ENCODE results near the gene APOBEC3C.
"Not testable (repeated sequence)": the region's sequence is repeated elsewhere in the genome, so short reads cannot be mapped to it uniquely, and the experiment has no call there.

APOBEC3C gene

GRCh38 chr22:38986629-38987028 is 27.4 kb upstream of the APOBEC3C start:
- Histone ChIP-seq H3K36me3 (ENCODE audit: control insufficient read depth, insufficient read depth, low read length) (peaks cover 11% of the 10 kb centered on the region), H3K9me3 (ENCODE audit: control insufficient read depth, insufficient read depth, low read length) (no peaks in the 10 kb centered on the region), H3K4me1 (ENCODE audit: control insufficient read depth, insufficient read depth, low read length) (peaks cover under 1% of the 10 kb centered on the region), H3K27me3 (ENCODE audit: control insufficient read depth, insufficient read depth, low read length) (no peaks in the 10 kb centered on the region), H3K4me3 (ENCODE audit: low read depth, low read length) (no peak overlapping the region), H3K9ac (ENCODE audit: low read depth, low read length) (no peak overlapping the region)

GRCh38 chr22:38987171-38987895 is 26.7 kb upstream of the APOBEC3C start:
- Histone ChIP-seq H3K27me3 (ENCODE audit: control insufficient read depth, insufficient read depth, low read length) (no peaks in the 10 kb centered on the region), H3K4me1 (ENCODE audit: control insufficient read depth, insufficient read depth, low read length) (no peaks in the 10 kb centered on the region), H3K9me3 (ENCODE audit: control insufficient read depth, insufficient read depth, low read length) (no peaks in the 10 kb centered on the region), H3K4me3 (ENCODE audit: low read depth, low read length) (no peak overlapping the region), H3K9ac (ENCODE audit: low read depth, low read length) (no peak overlapping the region), H3K36me3 (ENCODE audit: control insufficient read depth, insufficient read depth, low read length) (peaks cover 11% of the 10 kb centered on the region)

- Histone ChIP-seq H3K27me3 (ENCODE audit: control insufficient read depth, insufficient read depth, low read length) (no peaks in the 10 kb centered on the region), H3K4me3 (ENCODE audit: low read depth, low read length) (no peak overlapping the region)
These were observed 24.6 kb upstream of the APOBEC3C start for GRCh38 chr22:38989466-38989865.

GRCh38 chr22:38992871-38993371 is 21.1 kb upstream of the APOBEC3C start:
- H3K27me3 ChIP-seq (ENCODE audit: control insufficient read depth, insufficient read depth, low read length); H3K4me1 ChIP-seq (ENCODE audit: control insufficient read depth, insufficient read depth, low read length); H3K4me3 ChIP-seq (ENCODE audit: low read depth, low read length); H3K9me3 ChIP-seq (ENCODE audit: control insufficient read depth, insufficient read depth, low read length); H3K36me3 ChIP-seq (ENCODE audit: control insufficient read depth, insufficient read depth, low read length); H3K9ac ChIP-seq (ENCODE audit: low read depth, low read length): not testable (repeated sequence)

More at GRCh38 chr22:38989466-38989865, 24.6 kb upstream of the APOBEC3C start:
- peaks cover 2% of the 10 kb centered on the region for H3K4me1 ChIP-seq (ENCODE audit: control insufficient read depth, insufficient read depth, low read length)
- no peak overlapping the region for H3K9ac ChIP-seq (ENCODE audit: low read depth, low read length)
- H3K36me3 ChIP-seq (ENCODE audit: control insufficient read depth, insufficient read depth, low read length): peaks cover 11% of the 10 kb centered on the region
- H3K9me3 ChIP-seq (ENCODE audit: control insufficient read depth, insufficient read depth, low read length): no peaks in the 10 kb centered on the region

GRCh38 chr22:38996105-38996504 is 18.0 kb upstream of the APOBEC3C start:
- H3K36me3 ChIP-seq (ENCODE audit: control insufficient read depth, insufficient read depth, low read length): no peaks in the 10 kb centered on the region
- peaks cover 12% of the 10 kb centered on the region for H3K4me1 ChIP-seq (ENCODE audit: control insufficient read depth, insufficient read depth, low read length)
- H3K9ac ChIP-seq (ENCODE audit: low read depth, low read length): no peak overlapping the region
- no peaks in the 10 kb centered on the region for H3K9me3 ChIP-seq (ENCODE audit: control insufficient read depth, insufficient read depth, low read length)
- H3K4me3 ChIP-seq (ENCODE audit: low read depth, low read length): no peak overlapping the region
- H3K27me3 ChIP-seq (ENCODE audit: control insufficient read depth, insufficient read depth, low read length): no peaks in the 10 kb centered on the region

- Histone ChIP-seq H3K27me3 (ENCODE audit: control insufficient read depth, insufficient read depth, low read length) (no peaks in the 10 kb centered on the region), H3K9ac (ENCODE audit: low read depth, low read length) (no peak overlapping the region), H3K4me3 (ENCODE audit: low read depth, low read length) (no peak overlapping the region), H3K9me3 (ENCODE audit: control insufficient read depth, insufficient read depth, low read length) (no peaks in the 10 kb centered on the region), H3K36me3 (ENCODE audit: control insufficient read depth, insufficient read depth, low read length) (no peaks in the 10 kb centered on the region), H3K4me1 (ENCODE audit: control insufficient read depth, insufficient read depth, low read length) (peaks cover 12% of the 10 kb centered on the region)
These were observed 16.5 kb upstream of the APOBEC3C start for GRCh38 chr22:38997518-38997917.

GRCh38 chr22:39003165-39003638 is 10.9 kb upstream of the APOBEC3C start:
- Histone ChIP-seq H3K27me3 (ENCODE audit: control insufficient read depth, insufficient read depth, low read length) (no peaks in the 10 kb centered on the region), H3K4me3 (ENCODE audit: low read depth, low read length) (no peak overlapping the region), H3K36me3 (ENCODE audit: control insufficient read depth, insufficient read depth, low read length) (no peaks in the 10 kb centered on the region), H3K9me3 (ENCODE audit: control insufficient read depth, insufficient read depth, low read length) (no peaks in the 10 kb centered on the region), H3K9ac (ENCODE audit: low read depth, low read length) (no peak overlapping the region), H3K4me1 (ENCODE audit: control insufficient read depth, insufficient read depth, low read length) (peaks cover 6% of the 10 kb centered on the region)

- Histone ChIP-seq H3K4me1 (ENCODE audit: control insufficient read depth, insufficient read depth, low read length) (peaks cover 3% of the 10 kb centered on the region), H3K9me3 (ENCODE audit: control insufficient read depth, insufficient read depth, low read length) (no peaks in the 10 kb centered on the region), H3K4me3 (ENCODE audit: low read depth, low read length) (no peak overlapping the region), H3K36me3 (ENCODE audit: control insufficient read depth, insufficient read depth, low read length) (no peaks in the 10 kb centered on the region), H3K27me3 (ENCODE audit: control insufficient read depth, insufficient read depth, low read length) (no peaks in the 10 kb centered on the region), H3K9ac (ENCODE audit: low read depth, low read length) (no peak overlapping the region)
These were observed 6.9 kb upstream of the APOBEC3C start for GRCh38 chr22:39007177-39007576.

GRCh38 chr22:39008271-39008850 is 5.7 kb upstream of the APOBEC3C start:
- H3K4me1 ChIP-seq (ENCODE audit: control insufficient read depth, insufficient read depth, low read length); H3K4me3 ChIP-seq (ENCODE audit: low read depth, low read length): not testable (repeated sequence)

GRCh38 chr22:39010946-39011345 is 3.1 kb upstream of the APOBEC3C start:
- no peaks in the 10 kb centered on the region for H3K9me3 ChIP-seq (ENCODE audit: control insufficient read depth, insufficient read depth, low read length)
- H3K9ac ChIP-seq (ENCODE audit: low read depth, low read length): no peak overlapping the region
- no peaks in the 10 kb centered on the region for H3K27me3 ChIP-seq (ENCODE audit: control insufficient read depth, insufficient read depth, low read length)
- no peak overlapping the region for H3K4me3 ChIP-seq (ENCODE audit: low read depth, low read length)
- H3K36me3 ChIP-seq (ENCODE audit: control insufficient read depth, insufficient read depth, low read length): no peaks in the 10 kb centered on the region
- H3K4me1 ChIP-seq (ENCODE audit: control insufficient read depth, insufficient read depth, low read length): peaks cover 6% of the 10 kb centered on the region

More at GRCh38 chr22:39008271-39008850, 5.7 kb upstream of the APOBEC3C start:
- not testable (repeated sequence) for H3K27me3 ChIP-seq (ENCODE audit: control insufficient read depth, insufficient read depth, low read length); H3K9ac ChIP-seq (ENCODE audit: low read depth, low read length); H3K36me3 ChIP-seq (ENCODE audit: control insufficient read depth, insufficient read depth, low read length); H3K9me3 ChIP-seq (ENCODE audit: control insufficient read depth, insufficient read depth, low read length)

- Histone ChIP-seq H3K9me3 (ENCODE audit: control insufficient read depth, insufficient read depth, low read length) (no peaks in the 10 kb centered on the region), H3K4me1 (ENCODE audit: control insufficient read depth, insufficient read depth, low read length) (peaks cover 10% of the 10 kb centered on the region), H3K27me3 (ENCODE audit: control insufficient read depth, insufficient read depth, low read length) (no peaks in the 10 kb centered on the region), H3K36me3 (ENCODE audit: control insufficient read depth, insufficient read depth, low read length) (no peaks in the 10 kb centered on the region), H3K9ac (ENCODE audit: low read depth, low read length) (no peak overlapping the region), H3K4me3 (ENCODE audit: low read depth, low read length) (no peak overlapping the region)
These were observed 1.2 kb upstream of the APOBEC3C start for GRCh38 chr22:39012533-39013511.
